ENCODE data around the gene REG3G.

DNA sequence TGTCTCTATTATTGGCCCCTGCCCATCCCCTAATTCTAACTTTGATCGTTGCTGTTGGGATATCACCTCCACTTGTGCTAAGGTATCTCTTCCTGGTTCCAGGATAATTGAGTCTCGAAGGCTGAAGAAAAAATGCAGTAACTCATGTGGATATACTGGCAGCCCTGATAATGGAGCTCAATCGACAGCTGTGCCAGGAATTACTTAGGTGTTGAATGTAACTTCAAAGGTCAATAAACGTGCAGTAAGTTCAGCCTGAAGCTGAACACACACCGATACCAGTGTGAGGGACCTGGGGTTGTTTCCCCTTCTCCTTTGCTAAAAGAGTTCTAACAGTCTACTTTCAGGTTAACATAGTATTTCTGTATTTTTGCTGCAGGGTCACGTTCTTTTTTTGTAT, 11.9 kb upstream of the REG3G start:
- TF ChIP-seq, protein P1, sequence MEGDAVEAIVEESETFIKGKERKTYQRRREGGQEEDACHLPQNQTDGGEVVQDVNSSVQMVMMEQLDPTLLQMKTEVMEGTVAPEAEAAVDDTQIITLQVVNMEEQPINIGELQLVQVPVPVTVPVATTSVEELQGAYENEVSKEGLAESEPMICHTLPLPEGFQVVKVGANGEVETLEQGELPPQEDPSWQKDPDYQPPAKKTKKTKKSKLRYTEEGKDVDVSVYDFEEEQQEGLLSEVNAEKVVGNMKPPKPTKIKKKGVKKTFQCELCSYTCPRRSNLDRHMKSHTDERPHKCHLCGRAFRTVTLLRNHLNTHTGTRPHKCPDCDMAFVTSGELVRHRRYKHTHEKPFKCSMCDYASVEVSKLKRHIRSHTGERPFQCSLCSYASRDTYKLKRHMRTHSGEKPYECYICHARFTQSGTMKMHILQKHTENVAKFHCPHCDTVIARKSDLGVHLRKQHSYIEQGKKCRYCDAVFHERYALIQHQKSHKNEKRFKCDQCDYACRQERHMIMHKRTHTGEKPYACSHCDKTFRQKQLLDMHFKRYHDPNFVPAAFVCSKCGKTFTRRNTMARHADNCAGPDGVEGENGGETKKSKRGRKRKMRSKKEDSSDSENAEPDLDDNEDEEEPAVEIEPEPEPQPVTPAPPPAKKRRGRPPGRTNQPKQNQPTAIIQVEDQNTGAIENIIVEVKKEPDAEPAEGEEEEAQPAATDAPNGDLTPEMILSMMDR (conservative IDR thresholded peaks at IDR 0.05; ENCODE audit: low read depth, low read length), result no peak
- no peak for TF ChIP-seq EZH2 (IDR thresholded peaks at IDR 0.05; ENCODE audit: borderline replicate concordance, low read depth, low read length, poor library complexity, severe bottlenecking)

Data from A673 (cell line).